ENCODE data around the gene PDXDC1. TPM values are rescaled to one million over a fixed set of nuclear protein-coding genes. Genes with fewer than 3 reads are reported as not detected.
"Not testable (repeated sequence)": the region's sequence is repeated elsewhere in the genome, so short reads cannot be mapped to it uniquely, and the experiment has no call there.

PDXDC1 gene
- total and polyA plus RNA-seq, 9 donors, result 34.8 to 58.8 (median 42.6) TPM

DNA sequence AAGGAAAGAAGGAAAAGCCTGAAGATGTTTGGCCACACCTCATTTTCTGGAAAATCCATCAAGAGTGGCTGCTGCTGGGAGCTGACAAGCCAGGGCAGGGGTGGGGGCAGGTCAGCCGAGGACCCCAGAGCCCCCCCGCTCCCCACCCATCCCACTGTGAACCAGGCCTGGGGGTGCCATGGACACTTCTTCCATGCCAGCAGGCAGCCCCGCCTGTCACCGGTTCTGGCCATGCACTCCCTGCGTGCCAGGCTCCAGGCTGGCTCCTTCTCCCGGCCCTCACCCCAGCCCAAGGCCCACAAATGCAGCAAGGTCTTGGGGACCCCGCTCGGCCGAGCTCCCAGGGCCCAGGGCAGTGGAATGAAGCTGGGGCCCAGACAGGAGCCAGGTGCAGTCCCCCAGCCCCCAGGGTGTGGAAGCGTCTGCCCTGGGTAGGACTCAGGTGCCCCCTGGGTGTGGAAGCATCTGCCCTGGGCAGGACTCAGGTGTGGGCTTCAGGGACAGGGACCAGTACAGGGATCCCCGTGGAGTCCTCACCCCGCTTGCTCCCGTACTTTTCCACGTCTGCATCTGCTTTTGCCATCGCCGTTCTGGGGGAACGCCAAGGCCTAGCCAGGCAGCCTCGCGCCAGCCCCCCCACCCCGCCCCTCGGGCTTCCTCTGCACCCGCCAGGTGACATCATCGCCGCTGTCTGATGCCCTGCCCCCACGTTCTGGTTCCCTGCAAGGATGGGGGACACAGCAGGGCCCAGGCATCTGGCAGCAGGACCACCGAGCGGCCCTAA, 167.5 kb downstream of the PDXDC1 start:
- H3K27me3 ChIP-seq (ENCODE audit: control insufficient read depth, insufficient read depth, low read length); H3K4me3 ChIP-seq (ENCODE audit: low read length); H3K27ac ChIP-seq (ENCODE audit: low read length); H3K36me3 ChIP-seq (ENCODE audit: control insufficient read depth, insufficient read depth, low read length); H3K9me3 ChIP-seq (replicated peaks; ENCODE audit: control insufficient read depth, low read depth, low read length): not testable (repeated sequence)
- H3K4me1 ChIP-seq (ENCODE audit: control insufficient read depth, insufficient read depth, low read length), result peaks cover 58% of the 10 kb centered on the region
- DNase-seq, result peak; percentile 49
- WGBS (ENCODE audit: insufficient coverage), result 50% methylated on average over 5 of the region's 27 CpGs

DNA sequence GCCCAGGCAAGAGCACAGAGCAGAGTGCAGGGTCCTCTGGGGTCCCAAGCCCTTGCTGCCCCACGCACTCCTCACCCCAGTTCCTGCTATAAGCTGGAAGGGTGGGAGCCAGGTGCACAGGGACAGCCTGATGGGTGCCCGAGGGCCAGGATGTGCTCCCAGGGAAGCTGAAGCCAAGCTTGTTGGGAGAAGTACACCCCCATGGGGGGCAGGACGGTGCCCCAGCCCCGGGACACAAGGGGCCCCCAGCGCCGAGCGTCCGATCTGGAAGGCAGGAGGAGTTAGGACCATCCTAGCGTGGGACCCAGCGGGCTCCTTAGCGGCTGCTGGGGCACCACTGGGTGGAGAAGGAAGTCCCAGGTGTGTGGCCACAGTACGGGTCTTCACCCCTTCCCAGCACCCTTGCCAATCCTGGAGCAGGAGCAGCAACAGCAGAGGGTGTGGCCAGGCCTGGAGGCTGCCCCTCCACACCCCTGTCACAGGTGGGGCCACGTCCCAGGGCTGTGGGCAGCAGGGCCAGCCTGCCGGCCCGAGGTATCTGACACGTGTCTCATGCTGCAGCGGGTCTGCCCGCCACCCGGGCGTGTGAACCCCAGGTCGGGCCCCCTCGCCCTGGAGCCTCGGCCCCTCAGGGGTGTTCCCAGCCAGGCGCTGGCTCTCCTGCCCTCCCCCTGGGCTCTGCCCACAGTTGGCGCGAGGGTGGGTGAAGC, 168.2 kb downstream of the PDXDC1 start:
- H3K36me3 ChIP-seq (ENCODE audit: control insufficient read depth, insufficient read depth, low read length); H3K9me3 ChIP-seq (replicated peaks; ENCODE audit: control insufficient read depth, low read depth, low read length); H3K4me3 ChIP-seq (ENCODE audit: low read length); DNase-seq; H3K27me3 ChIP-seq (ENCODE audit: control insufficient read depth, insufficient read depth, low read length): not testable (repeated sequence)
- WGBS (ENCODE audit: insufficient coverage), result 70% methylated on average over 2 of the region's 26 CpGs
- peaks cover 59% of the 10 kb centered on the region for H3K4me1 ChIP-seq (ENCODE audit: control insufficient read depth, insufficient read depth, low read length)
- H3K27ac ChIP-seq (ENCODE audit: low read length), result peak overlapping the region; percentile 83

DNA sequence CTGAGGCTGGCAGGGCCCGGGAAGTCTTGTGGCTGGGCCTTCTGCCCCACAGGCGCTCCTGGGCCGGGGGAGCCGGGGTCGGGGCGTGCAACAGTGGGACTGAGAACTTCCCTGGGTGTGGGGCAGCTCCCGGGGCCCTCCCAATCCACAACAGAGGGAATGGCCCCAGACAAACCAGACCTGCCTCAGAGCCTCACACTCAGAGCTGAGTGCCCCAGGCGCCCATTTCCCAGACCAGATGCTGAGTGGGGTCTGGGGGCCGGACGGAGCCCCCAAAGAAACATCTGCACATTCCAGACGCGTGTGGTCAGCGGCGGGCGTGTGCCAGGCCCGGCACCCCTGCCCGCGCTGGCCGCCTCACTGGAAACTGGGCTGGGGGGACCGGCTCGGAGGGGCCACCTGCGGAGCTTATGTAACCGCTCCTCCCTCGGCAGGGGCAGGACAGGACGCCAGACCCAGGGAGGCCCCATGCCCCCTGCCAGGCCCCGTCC, 168.8 kb downstream of the PDXDC1 start:
- H3K36me3 ChIP-seq (ENCODE audit: control insufficient read depth, insufficient read depth, low read length); H3K9me3 ChIP-seq (replicated peaks; ENCODE audit: control insufficient read depth, low read depth, low read length); H3K4me3 ChIP-seq (ENCODE audit: low read length); H3K27me3 ChIP-seq (ENCODE audit: control insufficient read depth, insufficient read depth, low read length): not testable (repeated sequence)
- 15% methylated on average over 17 of the region's 26 CpGs for WGBS (ENCODE audit: insufficient coverage)
- H3K27ac ChIP-seq (ENCODE audit: low read length), result peak overlapping the region; percentile 83
- H3K4me1 ChIP-seq (ENCODE audit: control insufficient read depth, insufficient read depth, low read length), result peaks cover 59% of the 10 kb centered on the region
- DNase-seq, result peak; percentile 16

DNA sequence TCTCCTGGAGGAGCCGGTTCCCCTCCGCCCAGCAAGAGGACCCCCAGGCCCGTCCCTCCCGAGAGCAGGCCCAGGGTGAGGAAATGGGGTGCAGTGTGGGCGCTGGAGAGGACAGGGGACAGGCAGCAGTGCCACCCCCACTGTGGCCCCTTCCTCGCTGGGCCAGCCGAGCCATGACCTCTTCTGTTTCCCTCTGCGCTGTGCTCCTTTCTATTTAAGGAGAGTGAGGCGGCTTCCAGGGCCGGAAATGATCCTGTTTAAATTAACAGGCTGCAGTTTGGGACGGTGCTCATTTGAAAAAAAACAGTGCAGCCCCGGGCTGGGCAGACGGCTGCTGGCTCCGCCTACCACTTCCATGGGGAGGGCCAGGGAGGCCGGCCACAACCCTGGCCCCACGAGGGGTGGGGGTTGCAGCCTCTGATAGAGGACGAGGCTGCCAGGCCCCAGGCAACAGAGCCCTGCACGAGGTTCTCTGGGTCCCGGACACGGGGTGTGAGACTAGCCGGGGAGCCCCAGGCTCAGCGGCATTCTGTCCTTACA, 169.3 kb downstream of the PDXDC1 start:
- H3K4me1 ChIP-seq (ENCODE audit: control insufficient read depth, insufficient read depth, low read length), result peaks cover 59% of the 10 kb centered on the region
- H3K9me3 ChIP-seq (replicated peaks; ENCODE audit: control insufficient read depth, low read depth, low read length); H3K36me3 ChIP-seq (ENCODE audit: control insufficient read depth, insufficient read depth, low read length); H3K27me3 ChIP-seq (ENCODE audit: control insufficient read depth, insufficient read depth, low read length); H3K4me3 ChIP-seq (ENCODE audit: low read length): not testable (repeated sequence)
- WGBS (ENCODE audit: insufficient coverage), result 2% methylated on average over 12 of the region's 22 CpGs
- peak; percentile 77 for DNase-seq
- H3K27ac ChIP-seq (ENCODE audit: low read length), result peak overlapping the region; percentile 83

DNA sequence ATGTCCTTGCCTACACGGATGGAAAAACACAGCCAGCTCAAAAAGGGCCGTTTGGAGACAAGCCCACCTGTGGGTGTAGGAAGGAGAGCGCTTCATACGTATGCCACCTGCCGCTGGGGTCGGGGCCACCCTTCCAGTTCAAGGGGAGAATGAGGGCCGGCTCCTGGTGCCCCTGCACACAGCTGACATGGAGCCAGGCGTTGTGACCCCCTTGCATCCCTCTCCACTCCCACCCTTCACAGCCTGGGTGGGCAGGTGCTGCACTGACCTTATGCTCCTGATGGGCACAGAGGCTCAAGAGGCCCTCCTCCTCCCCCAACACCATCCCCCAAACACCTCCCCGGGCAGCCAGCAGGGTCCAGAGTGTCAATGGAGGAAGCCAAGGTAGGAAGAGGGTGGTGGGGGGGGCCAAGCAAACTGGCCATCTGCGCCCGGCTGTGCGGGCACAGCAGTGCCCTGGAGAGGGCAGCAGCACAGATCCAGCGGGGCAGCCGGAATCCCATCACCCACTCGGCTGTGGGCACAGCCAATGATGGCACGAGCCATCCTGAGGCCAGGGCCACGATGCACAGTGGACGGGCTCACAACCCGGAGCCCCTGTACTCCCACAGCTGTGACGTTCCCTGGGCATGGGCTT, 170.1 kb downstream of the PDXDC1 start:
- peak; percentile 12 for DNase-seq
- peak overlapping the region; percentile 83 for H3K27ac ChIP-seq (ENCODE audit: low read length)
- not testable (repeated sequence) for H3K27me3 ChIP-seq (ENCODE audit: control insufficient read depth, insufficient read depth, low read length); H3K4me3 ChIP-seq (ENCODE audit: low read length); H3K36me3 ChIP-seq (ENCODE audit: control insufficient read depth, insufficient read depth, low read length); H3K9me3 ChIP-seq (replicated peaks; ENCODE audit: control insufficient read depth, low read depth, low read length)
- 40% methylated on average over 15 of the region's 20 CpGs for WGBS (ENCODE audit: insufficient coverage)
- H3K4me1 ChIP-seq (ENCODE audit: control insufficient read depth, insufficient read depth, low read length), result peaks cover 59% of the 10 kb centered on the region

DNA sequence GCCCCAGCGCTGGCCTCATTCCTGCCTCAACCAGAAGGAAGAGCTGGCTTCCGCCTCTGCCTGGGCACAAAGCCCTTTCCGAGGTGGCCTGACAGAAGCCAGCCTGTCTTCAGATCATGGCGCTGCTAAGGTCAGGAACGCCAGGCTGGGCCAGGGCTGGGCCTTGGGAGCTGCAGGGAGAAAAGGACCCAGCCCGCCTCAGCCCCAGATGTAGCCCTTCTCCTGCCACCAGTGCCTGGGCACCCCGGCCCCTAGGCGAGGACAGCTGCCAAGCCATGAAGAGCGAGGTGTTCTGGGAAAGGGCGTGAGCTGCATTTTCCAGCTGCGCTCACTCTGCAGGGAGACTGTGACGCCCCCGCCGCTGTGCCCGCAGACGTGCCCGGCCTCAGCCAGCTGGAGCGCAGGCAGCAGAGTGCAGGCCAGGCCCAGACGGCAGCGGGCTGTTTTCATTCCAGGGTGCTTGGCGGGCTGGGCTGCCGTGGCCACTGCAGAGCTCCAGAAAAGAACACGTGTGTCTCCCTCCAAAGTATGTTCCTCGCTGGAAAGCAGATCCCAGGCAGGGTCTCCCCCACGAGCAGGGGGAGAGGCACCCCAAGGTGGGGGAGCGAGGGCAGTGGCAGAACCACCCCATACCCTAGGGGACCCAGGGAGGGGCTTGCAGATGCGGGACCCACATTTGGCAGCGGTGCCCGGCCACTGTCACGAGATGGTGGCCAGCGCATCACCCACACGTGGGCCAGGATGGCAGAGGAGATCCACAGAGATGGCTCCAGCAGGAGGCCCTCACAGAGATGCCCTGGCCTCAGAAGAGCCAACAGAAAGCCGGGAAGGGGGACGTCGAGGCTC, 170.8 kb downstream of the PDXDC1 start:
- Histone ChIP-seq H3K27ac (ENCODE audit: low read length) (peak overlapping the region; percentile 83), H3K4me1 (ENCODE audit: control insufficient read depth, insufficient read depth, low read length) (peaks cover 56% of the 10 kb centered on the region)
- 58% methylated on average over 24 of the region's 35 CpGs for WGBS (ENCODE audit: insufficient coverage)
- H3K27me3 ChIP-seq (ENCODE audit: control insufficient read depth, insufficient read depth, low read length); H3K9me3 ChIP-seq (replicated peaks; ENCODE audit: control insufficient read depth, low read depth, low read length); H3K36me3 ChIP-seq (ENCODE audit: control insufficient read depth, insufficient read depth, low read length); H3K4me3 ChIP-seq (ENCODE audit: low read length): not testable (repeated sequence)
- DNase-seq, result peak; percentile 68

DNA sequence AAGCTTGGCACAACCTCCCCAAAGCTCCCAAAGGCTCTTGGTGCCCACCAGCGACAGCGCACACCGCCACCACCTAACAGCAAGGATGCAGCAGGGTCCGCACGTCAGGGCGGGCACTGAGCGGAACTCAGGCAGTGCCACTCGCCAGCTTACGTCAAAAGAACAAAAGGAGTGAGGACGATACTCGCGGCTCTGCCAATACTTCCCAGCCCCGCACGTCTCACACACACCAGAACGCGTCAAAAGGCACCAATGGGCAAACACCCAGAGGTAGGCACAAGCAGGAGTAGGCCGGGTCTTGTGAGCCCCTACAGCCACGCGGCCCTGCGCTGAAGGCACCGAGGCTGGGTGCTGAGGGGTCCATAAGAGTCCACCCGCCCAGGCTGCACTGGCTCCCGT, 171.4 kb downstream of the PDXDC1 start:
- not testable (repeated sequence) for H3K9me3 ChIP-seq (replicated peaks; ENCODE audit: control insufficient read depth, low read depth, low read length); H3K4me3 ChIP-seq (ENCODE audit: low read length); DNase-seq; H3K27me3 ChIP-seq (ENCODE audit: control insufficient read depth, insufficient read depth, low read length); H3K36me3 ChIP-seq (ENCODE audit: control insufficient read depth, insufficient read depth, low read length)
- H3K4me1 ChIP-seq (ENCODE audit: control insufficient read depth, insufficient read depth, low read length), result peaks cover 51% of the 10 kb centered on the region
- H3K27ac ChIP-seq (ENCODE audit: low read length), result peak overlapping the region; percentile 65
- 78% methylated on average over 17 of the region's 23 CpGs for WGBS (ENCODE audit: insufficient coverage)

DNA sequence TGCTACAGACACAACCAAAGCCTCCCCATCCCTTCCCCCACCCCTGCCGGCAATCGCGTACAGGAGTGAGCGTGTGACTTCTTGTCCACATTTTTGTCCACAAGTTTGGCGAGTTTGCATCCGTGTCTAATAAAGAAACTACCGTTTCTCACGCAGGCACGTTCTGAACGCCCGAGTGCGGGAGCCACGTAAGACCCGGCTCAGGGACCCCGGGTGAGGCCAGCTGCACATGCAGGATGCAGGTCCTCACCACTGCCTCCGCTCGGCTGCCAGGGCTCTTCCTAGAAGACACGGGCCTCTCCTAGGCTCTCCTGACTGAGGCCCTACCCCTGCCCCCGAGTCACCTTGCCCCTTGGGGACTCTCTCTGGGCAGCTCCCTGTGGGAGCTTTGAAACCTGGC, 174.0 kb downstream of the PDXDC1 start:
- WGBS (ENCODE audit: insufficient coverage), result 68% methylated on average over 16 of the region's 19 CpGs
- H3K27ac ChIP-seq (ENCODE audit: low read length); H3K4me3 ChIP-seq (ENCODE audit: low read length); H3K36me3 ChIP-seq (ENCODE audit: control insufficient read depth, insufficient read depth, low read length); H3K9me3 ChIP-seq (replicated peaks; ENCODE audit: control insufficient read depth, low read depth, low read length); H3K27me3 ChIP-seq (ENCODE audit: control insufficient read depth, insufficient read depth, low read length); DNase-seq: not testable (repeated sequence)
- peaks cover 29% of the 10 kb centered on the region for H3K4me1 ChIP-seq (ENCODE audit: control insufficient read depth, insufficient read depth, low read length)

DNA sequence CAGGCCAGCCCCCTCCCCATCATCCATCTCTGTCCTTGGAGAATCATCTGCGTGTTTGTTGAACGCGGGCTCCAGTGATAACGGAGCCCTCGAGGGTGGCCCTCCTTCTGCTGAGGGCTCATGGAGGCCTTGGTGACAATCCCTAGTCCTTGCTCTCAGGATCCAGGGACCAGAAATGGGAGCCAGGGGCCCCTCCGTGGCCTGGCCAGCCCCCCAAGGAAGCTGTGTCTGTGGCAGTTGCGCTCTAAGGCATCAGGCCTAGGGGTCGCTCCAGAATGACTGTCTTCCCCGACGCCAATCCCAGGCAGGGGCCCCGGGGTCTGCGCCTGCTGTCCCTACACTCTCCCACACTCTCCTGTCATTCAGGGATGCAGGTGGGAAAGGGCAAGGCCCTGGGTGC, 174.4 kb downstream of the PDXDC1 start:
- DNase-seq; H3K27ac ChIP-seq (ENCODE audit: low read length); H3K4me3 ChIP-seq (ENCODE audit: low read length); H3K36me3 ChIP-seq (ENCODE audit: control insufficient read depth, insufficient read depth, low read length); H3K27me3 ChIP-seq (ENCODE audit: control insufficient read depth, insufficient read depth, low read length); H3K9me3 ChIP-seq (replicated peaks; ENCODE audit: control insufficient read depth, low read depth, low read length): not testable (repeated sequence)
- 91% methylated on average over 8 of the region's 12 CpGs for WGBS (ENCODE audit: insufficient coverage)
- peaks cover 25% of the 10 kb centered on the region for H3K4me1 ChIP-seq (ENCODE audit: control insufficient read depth, insufficient read depth, low read length)

Measured in muscle of leg (tissue), 11 donors.